DND-41 (cell line): ENCODE measurements around the gene REP15.

Source experiments
- EZH2 ChIP-seq: IDR thresholded peaks from 3 replicates; pipeline ENCODE4 v1.6.1; 2012; ENCODE audit warnings: borderline replicate concordance, low read depth, mild to moderate bottlenecking, moderate library complexity, low read length, inconsistent platforms; ENCODE audit not compliant: severe bottlenecking
- TF ChIP-seq, protein P1 (sequence below): IDR thresholded peaks from 2 replicates; pipeline ENCODE4 v1.5.1; 2012; ENCODE audit warnings: borderline replicate concordance, low read length, moderate library complexity, mild to moderate bottlenecking; ENCODE audit not compliant: poor library complexity, severe bottlenecking; ENCODE audit errors: extremely low read depth

DNA sequence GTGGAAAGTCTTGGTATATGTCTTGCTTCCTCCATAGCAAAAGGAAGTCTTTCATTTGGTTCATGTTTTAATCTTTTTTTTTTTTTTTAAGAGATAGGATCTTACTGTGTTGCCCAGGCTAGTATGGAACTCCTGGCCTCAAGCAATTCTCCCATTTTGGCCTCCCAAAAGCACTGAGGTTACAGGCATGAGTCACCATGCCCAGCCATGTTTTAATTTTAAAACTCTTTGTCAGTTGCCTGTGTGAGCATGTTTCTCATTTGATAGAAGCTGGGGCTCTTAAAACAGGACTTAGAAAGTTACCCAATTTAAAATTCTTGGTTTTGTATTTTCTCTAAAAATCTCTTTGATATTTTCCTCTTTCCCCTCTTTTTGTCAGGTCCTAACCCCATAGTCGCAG, 45.0 kb upstream of the REP15 start:
- TF ChIP-seq, protein P1, sequence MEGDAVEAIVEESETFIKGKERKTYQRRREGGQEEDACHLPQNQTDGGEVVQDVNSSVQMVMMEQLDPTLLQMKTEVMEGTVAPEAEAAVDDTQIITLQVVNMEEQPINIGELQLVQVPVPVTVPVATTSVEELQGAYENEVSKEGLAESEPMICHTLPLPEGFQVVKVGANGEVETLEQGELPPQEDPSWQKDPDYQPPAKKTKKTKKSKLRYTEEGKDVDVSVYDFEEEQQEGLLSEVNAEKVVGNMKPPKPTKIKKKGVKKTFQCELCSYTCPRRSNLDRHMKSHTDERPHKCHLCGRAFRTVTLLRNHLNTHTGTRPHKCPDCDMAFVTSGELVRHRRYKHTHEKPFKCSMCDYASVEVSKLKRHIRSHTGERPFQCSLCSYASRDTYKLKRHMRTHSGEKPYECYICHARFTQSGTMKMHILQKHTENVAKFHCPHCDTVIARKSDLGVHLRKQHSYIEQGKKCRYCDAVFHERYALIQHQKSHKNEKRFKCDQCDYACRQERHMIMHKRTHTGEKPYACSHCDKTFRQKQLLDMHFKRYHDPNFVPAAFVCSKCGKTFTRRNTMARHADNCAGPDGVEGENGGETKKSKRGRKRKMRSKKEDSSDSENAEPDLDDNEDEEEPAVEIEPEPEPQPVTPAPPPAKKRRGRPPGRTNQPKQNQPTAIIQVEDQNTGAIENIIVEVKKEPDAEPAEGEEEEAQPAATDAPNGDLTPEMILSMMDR, result no peak
- no peak for TF ChIP-seq EZH2
